Prostate gland (tissue), 2 donors: ENCODE data around the gene KCNK13.

Experiments used
- POLR2A ChIP-seq: fragments of 450-650 bp; IDR thresholded peaks from one replicate; pipeline ENCODE4 v1.6.1; 2016; ENCODE audit warnings: antibody characterized with exemption, mild to moderate bottlenecking
- POLR2AphosphoS5 ChIP-seq: sonication (generic); formaldehyde crosslinking; IDR thresholded peaks from one replicate; pipeline ENCODE4 v1.6.1; 2017; ENCODE audit warnings: antibody characterized with exemption
- TF ChIP-seq, protein P1 (sequence below), 4 experiments: fragments of 200-600 bp in 2 of 4; fragments of 450-650 bp in 2 of 4; sonication (generic) in 2 of 4; IDR thresholded peaks; 1 replicate in 3 of 4; 2 replicates in 1 of 4; pipeline ENCODE4 v1.5.1; 2016 to 2019; ENCODE audit warnings: antibody characterized with exemption in 4 of 4, mild to moderate bottlenecking in 2 of 4, moderate library complexity in 2 of 4

DNA sequence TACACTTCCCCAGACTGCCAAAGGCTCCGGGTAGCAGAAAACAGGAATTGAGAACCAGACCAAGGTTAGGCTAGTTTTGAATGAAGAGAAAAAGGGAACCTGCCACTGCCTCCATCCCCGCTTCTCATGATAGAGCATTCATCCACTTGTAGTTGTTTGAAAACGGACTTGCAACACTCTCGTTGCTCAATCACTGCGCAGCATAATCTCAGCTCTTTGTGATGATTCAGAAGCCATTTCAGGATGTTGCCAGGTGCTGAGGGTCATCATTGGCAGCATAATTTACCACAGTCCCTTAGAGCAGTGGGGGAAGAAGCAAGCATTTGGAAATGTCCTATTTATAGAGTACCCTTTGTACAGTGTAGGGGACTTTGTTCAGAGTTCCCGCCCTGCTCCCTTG is 25.6 kb downstream of the KCNK13 start:
- no peak for TF ChIP-seq POLR2AphosphoS5
- TF ChIP-seq, protein P1, sequence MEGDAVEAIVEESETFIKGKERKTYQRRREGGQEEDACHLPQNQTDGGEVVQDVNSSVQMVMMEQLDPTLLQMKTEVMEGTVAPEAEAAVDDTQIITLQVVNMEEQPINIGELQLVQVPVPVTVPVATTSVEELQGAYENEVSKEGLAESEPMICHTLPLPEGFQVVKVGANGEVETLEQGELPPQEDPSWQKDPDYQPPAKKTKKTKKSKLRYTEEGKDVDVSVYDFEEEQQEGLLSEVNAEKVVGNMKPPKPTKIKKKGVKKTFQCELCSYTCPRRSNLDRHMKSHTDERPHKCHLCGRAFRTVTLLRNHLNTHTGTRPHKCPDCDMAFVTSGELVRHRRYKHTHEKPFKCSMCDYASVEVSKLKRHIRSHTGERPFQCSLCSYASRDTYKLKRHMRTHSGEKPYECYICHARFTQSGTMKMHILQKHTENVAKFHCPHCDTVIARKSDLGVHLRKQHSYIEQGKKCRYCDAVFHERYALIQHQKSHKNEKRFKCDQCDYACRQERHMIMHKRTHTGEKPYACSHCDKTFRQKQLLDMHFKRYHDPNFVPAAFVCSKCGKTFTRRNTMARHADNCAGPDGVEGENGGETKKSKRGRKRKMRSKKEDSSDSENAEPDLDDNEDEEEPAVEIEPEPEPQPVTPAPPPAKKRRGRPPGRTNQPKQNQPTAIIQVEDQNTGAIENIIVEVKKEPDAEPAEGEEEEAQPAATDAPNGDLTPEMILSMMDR (IDR thresholded peaks at IDR 0.05), result no peak
- no peak for TF ChIP-seq POLR2A
